CD14-positive monocyte (primary cell): ENCODE data around the gene RBP7. TPM values are rescaled to one million over a fixed set of nuclear protein-coding genes. Genes with fewer than 3 reads are reported as not detected.

Source experiments
- DNase-seq, 3 donors: peaks; one replicate each; pipeline ENCODE4 v3.0.0-alpha.2; 2011 to 2022
- H2AFZ ChIP-seq: 2 replicates; pipeline ENCODE4 v1.6.0; 2012; ENCODE audit warnings: mild to moderate bottlenecking, low read depth, low read length, inconsistent platforms; ENCODE audit not compliant: insufficient read depth, poor library complexity, severe bottlenecking
- H3K27ac ChIP-seq, 2 donors: 1 replicate in 1 of 2; 2 replicates in 1 of 2; pipeline ENCODE4 v1.5.1; 2012 to 2013; ENCODE audit warnings: low read length in 2 of 2, control low read depth in 1 of 2, inconsistent platforms in 1 of 2, low read depth in 1 of 2, mild to moderate bottlenecking in 1 of 2
- H3K27me3 ChIP-seq, 2 donors: one replicate each; pipeline versions ENCODE4 v1.6.0 to v1.6.1; 2011 to 2013; ENCODE audit warnings: low read length in 2 of 2; ENCODE audit not compliant: control insufficient read depth in 2 of 2, insufficient read depth in 2 of 2
- H3K36me3 ChIP-seq, 2 donors: replicated peaks in 1 of 2; 1 replicate in 1 of 2; 2 replicates in 1 of 2; pipeline versions ENCODE4 v1.5.1 to v1.6.1; 2012 to 2013; ENCODE audit warnings: low read length in 2 of 2, control low read depth in 1 of 2, inconsistent platforms in 1 of 2, mild to moderate bottlenecking in 1 of 2; ENCODE audit not compliant: insufficient read depth in 2 of 2, control insufficient read depth in 1 of 2
- H3K4me1 ChIP-seq, 2 donors: 1 replicate in 1 of 2; 2 replicates in 1 of 2; pipeline versions ENCODE4 v1.5.1 to v1.6.1; 2012 to 2013; ENCODE audit warnings: low read length in 2 of 2, control low read depth in 1 of 2, inconsistent platforms in 1 of 2, mild to moderate bottlenecking in 1 of 2, moderate library complexity in 1 of 2; ENCODE audit not compliant: insufficient read depth in 2 of 2, control insufficient read depth in 1 of 2
- H3K4me2 ChIP-seq: replicated peaks from 2 replicates; pipeline ENCODE3; 2012; ENCODE audit warnings: low read length, moderate library complexity, mild to moderate bottlenecking; ENCODE audit not compliant: poor library complexity, severe bottlenecking; ENCODE audit errors: extremely low read depth
- H3K4me3 ChIP-seq, 3 experiments: fragments of 200-600 bp in 1 of 3; sonication (generic) in 1 of 3; replicated peaks in 1 of 3; 1 replicate in 2 of 3; 2 replicates in 1 of 3; pipeline ENCODE4 v1.5.1; 2011 to 2013; ENCODE audit warnings: low read length in 3 of 3, mild to moderate bottlenecking in 3 of 3, control low read depth in 2 of 3, low read depth in 2 of 3, inconsistent platforms in 1 of 3, moderate library complexity in 1 of 3
- H3K79me2 ChIP-seq: 2 replicates; pipeline ENCODE4 v1.6.0; 2012; ENCODE audit warnings: mild to moderate bottlenecking, control low read depth, inconsistent platforms, low read length, moderate library complexity; ENCODE audit not compliant: insufficient read depth
- H3K9ac ChIP-seq: 2 replicates; pipeline ENCODE4 v1.6.0; 2017; ENCODE audit warnings: low read length, mild to moderate bottlenecking; ENCODE audit not compliant: insufficient read depth, poor library complexity, severe bottlenecking
- H3K9me3 ChIP-seq, 2 donors: replicated peaks in 1 of 2; 1 replicate in 1 of 2; 2 replicates in 1 of 2; pipeline versions ENCODE4 v1.5.1 to v1.6.1; 2012 to 2013; ENCODE audit warnings: low read length in 2 of 2, control low read depth in 1 of 2; ENCODE audit not compliant: control insufficient read depth in 1 of 2, insufficient read depth in 1 of 2
- H4K20me1 ChIP-seq: 2 replicates; pipeline ENCODE4 v1.6.0; 2012; ENCODE audit warnings: mild to moderate bottlenecking, low read length, control low read depth, moderate library complexity; ENCODE audit not compliant: insufficient read depth
- H3K27ac Mint-ChIP-seq, 7 donors: one replicate each; pipeline ENCODE4 v1.8.0; 2020; ENCODE audit warnings: mild to moderate bottlenecking in 7 of 7, mixed read lengths in 7 of 7, moderate library complexity in 6 of 7, inconsistent platforms in 2 of 7
- H3K27me3 Mint-ChIP-seq, 3 donors: one replicate each; pipeline ENCODE4 v1.8.0; 2021 to 2022; ENCODE audit warnings: low read depth in 3 of 3, mild to moderate bottlenecking in 3 of 3, mixed read lengths in 3 of 3, moderate library complexity in 3 of 3, inconsistent platforms in 1 of 3
- H3K36me3 Mint-ChIP-seq, 2 donors: one replicate each; pipeline ENCODE4 v1.8.0; 2020; ENCODE audit warnings: mixed read lengths in 2 of 2, inconsistent platforms in 1 of 2, mild to moderate bottlenecking in 1 of 2
- H3K4me1 Mint-ChIP-seq: one replicate; pipeline ENCODE4 v1.8.0; 2020; ENCODE audit warnings: mild to moderate bottlenecking, mixed read lengths
- H3K4me3 Mint-ChIP-seq, 2 donors: one replicate each; pipeline ENCODE4 v1.8.0; 2020; ENCODE audit warnings: mild to moderate bottlenecking in 2 of 2, mixed read lengths in 2 of 2, moderate library complexity in 1 of 2
- H3K9me3 Mint-ChIP-seq, 7 donors: one replicate each; pipeline ENCODE4 v1.8.0; 2020 to 2022; ENCODE audit warnings: mixed read lengths in 7 of 7, mild to moderate bottlenecking in 6 of 7, moderate library complexity in 6 of 7, inconsistent platforms in 2 of 7
- WGBS: methylation state at CpG from one replicate; pipeline ENCODE4 v1.1.5; 2013; ENCODE audit warnings: missing lambda C conversion rate; ENCODE audit not compliant: insufficient coverage; 5-methylcytosine and 5-hydroxymethylcytosine counted together
- intact Hi-C, 2 donors: fragments of 100-400 bp; cut with micrococcal nuclease; formaldehyde crosslinking; loops; one replicate each; pipeline versions ENCODE4 v1.15.0 to v1.15.1; 2023
- polyA plus RNA-seq, 3 donors: library from polyadenylated mRNA; depleted of rRNA in 1 of 3; unstranded in 2 of 3; stranded (reverse) in 1 of 3; fragments of 300-500 nt in 2 of 3; fragments of >200 nt in 1 of 3; fragmentation: Illumina TruSeq in 2 of 3; gene quantifications; 1 replicate in 2 of 3; 2 replicates in 1 of 3; pipeline ENCODE4 v1.2.3, GENCODE V29; 2012 to 2021
- TF ChIP-seq, protein P1 (sequence below): fragments of 200-600 bp; IDR thresholded peaks from one replicate; pipeline ENCODE4 v1.8.0; 2022; ENCODE audit warnings: antibody characterized with exemption, mild to moderate bottlenecking

The RBP7 gene
- polyA plus RNA-seq, 3 donors = 116 to 340 (median 306) TPM

DNA sequence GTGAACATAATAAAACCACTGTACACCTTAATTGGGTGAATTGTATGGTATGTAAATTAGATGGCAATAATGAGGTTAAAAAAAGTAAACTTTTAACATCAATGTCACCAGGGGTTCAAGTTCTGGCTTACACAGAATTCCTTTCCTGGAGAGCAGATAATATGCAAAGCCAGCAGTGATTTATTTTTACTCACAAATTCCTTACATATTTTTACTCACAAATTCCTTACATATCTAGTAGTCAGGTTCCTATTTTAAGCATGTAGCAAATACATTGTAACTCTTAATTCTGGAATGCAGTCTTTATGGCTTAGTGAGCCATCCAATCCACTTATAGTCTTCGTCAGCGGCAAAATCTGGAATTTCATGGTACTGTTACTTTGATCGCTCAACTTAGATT, 34.4 kb downstream of the RBP7 start:
- Histone ChIP-seq H3K36me3 (peaks cover 1 to 2% of the 10 kb centered on the region in 2 donors), H3K27me3 (no peaks in the 10 kb centered on the region), H3K9ac (no peak overlapping the region), H4K20me1 (peaks cover 12% of the 10 kb centered on the region), H3K79me2 (peaks cover 35% of the 10 kb centered on the region), H3K4me2 (no peak overlapping the region), H3K4me1 (peaks cover 40 to 58% of the 10 kb centered on the region in 2 donors), H3K27ac (no peak overlapping the region), H2AFZ (no peak overlapping the region), H3K4me3 (no peak overlapping the region), H3K9me3 (no peaks in the 10 kb centered on the region)
- Mint-ChIP-seq H3K4me3 (no peak overlapping the region), H3K36me3 (peaks cover 0 to 11% of the 10 kb centered on the region in 2 donors), H3K9me3 (peaks cover 0 to 1% (median 0%) of the 10 kb centered on the region in 7 donors), H3K27ac (peak overlapping the region in 1 of 7 donors; percentile 4), H3K4me1 (peaks cover 52% of the 10 kb centered on the region), H3K27me3 (no peaks in the 10 kb centered on the region)
- whole genome bisulfite sequencing = no CpG with 5 or more reads among the region's 3 CpGs
- TF ChIP-seq, protein P1, sequence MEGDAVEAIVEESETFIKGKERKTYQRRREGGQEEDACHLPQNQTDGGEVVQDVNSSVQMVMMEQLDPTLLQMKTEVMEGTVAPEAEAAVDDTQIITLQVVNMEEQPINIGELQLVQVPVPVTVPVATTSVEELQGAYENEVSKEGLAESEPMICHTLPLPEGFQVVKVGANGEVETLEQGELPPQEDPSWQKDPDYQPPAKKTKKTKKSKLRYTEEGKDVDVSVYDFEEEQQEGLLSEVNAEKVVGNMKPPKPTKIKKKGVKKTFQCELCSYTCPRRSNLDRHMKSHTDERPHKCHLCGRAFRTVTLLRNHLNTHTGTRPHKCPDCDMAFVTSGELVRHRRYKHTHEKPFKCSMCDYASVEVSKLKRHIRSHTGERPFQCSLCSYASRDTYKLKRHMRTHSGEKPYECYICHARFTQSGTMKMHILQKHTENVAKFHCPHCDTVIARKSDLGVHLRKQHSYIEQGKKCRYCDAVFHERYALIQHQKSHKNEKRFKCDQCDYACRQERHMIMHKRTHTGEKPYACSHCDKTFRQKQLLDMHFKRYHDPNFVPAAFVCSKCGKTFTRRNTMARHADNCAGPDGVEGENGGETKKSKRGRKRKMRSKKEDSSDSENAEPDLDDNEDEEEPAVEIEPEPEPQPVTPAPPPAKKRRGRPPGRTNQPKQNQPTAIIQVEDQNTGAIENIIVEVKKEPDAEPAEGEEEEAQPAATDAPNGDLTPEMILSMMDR = no peak
- DNase-seq = no peak
- intact Hi-C loops = loop anchor here (5.0 to 10.0 kb wide), 4 partner anchors 89 to 157 kb away; partner anchors contain the start of genes CTNNBIP1 (in 1 of the 2), LZIC (in 1 of the 2) and NMNAT1 (in 1 of the 2)

DNA sequence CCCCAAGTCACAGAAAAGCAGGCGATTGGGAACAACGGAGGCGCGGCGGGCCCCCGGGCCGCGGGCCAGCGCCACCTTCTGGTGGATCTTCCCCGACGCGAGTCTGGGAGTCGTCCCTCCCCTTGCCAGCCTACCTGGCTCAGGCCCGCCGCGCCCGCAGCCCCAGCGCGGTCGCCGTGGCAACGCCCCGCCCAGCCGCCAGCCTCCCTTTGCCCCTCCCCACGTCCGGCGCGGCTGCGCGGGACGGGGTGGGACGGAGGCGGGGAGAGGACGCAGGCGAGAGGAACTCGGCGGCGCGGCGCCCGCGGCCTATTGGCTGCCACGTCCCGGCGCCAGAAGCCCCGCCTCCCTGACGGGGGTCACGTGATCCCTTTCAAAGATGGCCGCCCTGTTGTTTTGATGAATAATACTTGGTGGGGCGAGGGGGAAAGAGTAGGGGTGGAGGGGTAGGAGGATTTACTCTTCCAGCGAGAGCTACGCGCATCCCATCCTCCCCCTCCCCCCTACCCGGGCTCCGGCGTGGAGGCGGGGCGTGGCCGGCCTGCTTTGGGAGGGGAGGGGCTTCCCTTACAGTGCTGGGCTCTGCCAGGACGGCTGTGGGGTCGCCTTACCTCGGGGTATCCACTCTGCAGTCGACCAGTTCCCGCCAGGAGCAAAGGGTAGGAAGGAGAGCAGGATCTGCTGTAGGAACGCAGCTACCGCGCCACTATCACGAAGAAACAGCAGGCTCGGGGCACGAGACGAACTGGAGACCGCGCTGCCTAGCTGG, 35.7 kb downstream of the RBP7 start, which contains the start of gene UBE4B:
Gene UBE4B (plus strand): TSS at position 369 of the 769 bp plus-strand sequence. CDS start 713 bp downstream, outside the sequence.
- peak; percentile 98 to 99 (median 98) for DNase-seq
- peaks cover 30 to 45% of the 10 kb centered on the region in 2 donors for H3K4me1 ChIP-seq
- H3K36me3 Mint-ChIP-seq = peaks cover 7 to 21% of the 10 kb centered on the region in 2 donors
- H3K27me3 Mint-ChIP-seq = no peaks in the 10 kb centered on the region
- WGBS = under 1% methylated on average over 59 of the region's 73 CpGs
- H3K27me3 ChIP-seq = no peaks in the 10 kb centered on the region
- peak within 1 kb of the TSS; percentile 95 to 96 for H3K4me3 Mint-ChIP-seq
- H3K36me3 ChIP-seq = peaks cover 13 to 15% of the 10 kb centered on the region in 2 donors
- H3K4me3 ChIP-seq = peak within 1 kb of the TSS; percentile 70 to 100 (median 94)
- TF ChIP-seq, protein P1 = peak; percentile 71
- peaks cover 48% of the 10 kb centered on the region for H3K79me2 ChIP-seq
- H3K27ac ChIP-seq = peak within 1 kb of the TSS; percentile 87 to 96
- H3K9me3 ChIP-seq = no peaks in the 10 kb centered on the region
- H3K4me2 ChIP-seq = peak within 1 kb of the TSS; percentile 76
- peaks cover 43% of the 10 kb centered on the region for H3K4me1 Mint-ChIP-seq
- peaks cover 0 to 1% (median 0%) of the 10 kb centered on the region in 7 donors for H3K9me3 Mint-ChIP-seq
- H3K9ac ChIP-seq = peak within 1 kb of the TSS; percentile 94
- intact Hi-C loops = loop anchor here (2.0 to 10.0 kb wide), 5 partner anchors 90 to 158 kb away; partner anchors contain the start of genes LZIC (in 2 of the 2), NMNAT1 (in 2 of the 2) and CTNNBIP1 (in 1 of the 2)
- peak within 1 kb of the TSS; percentile 91 to 96 (median 96) for H3K27ac Mint-ChIP-seq
- H4K20me1 ChIP-seq = peaks cover 21% of the 10 kb centered on the region
- H2AFZ ChIP-seq = peak within 1 kb of the TSS; percentile 94
